ACHN (cell line): ENCODE results near the gene ATG2B.
A peak's percentile ranks its signal among the peaks of the same experiment; 100 is the strongest.

Experiments used
- DNase-seq: peaks from one replicate; pipeline ENCODE4 v3.0.0-alpha.2; 2015
- in situ Hi-C: cut with HindIII; loops from 2 replicates; pipeline ENCODE4 v1.10.0; 2017; ENCODE audit warnings: low sequenced_read_pairs, low pct_ligation_motif_present, low pct_unique_long_range_greater_than_20kb

The ATG2B gene

DNA sequence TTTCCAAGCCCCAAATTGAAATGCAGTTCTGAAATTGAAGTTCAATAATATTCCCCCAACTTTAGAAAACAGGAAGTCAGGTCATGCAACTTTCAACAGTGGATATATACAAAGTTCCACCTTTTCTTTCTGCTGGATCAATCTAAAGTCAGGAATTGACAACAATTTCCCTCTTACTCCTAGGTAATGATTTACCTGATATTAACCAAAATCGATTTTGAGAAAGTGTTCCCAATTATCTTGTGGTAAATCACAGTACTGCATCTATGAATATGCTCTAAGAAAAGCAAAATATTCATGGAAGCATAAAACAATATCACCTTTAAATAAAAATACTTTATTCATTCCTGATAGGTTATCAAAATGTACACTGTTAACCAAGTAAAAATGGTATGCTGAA lies 78.7 kb downstream of the ATG2B start:
- no peak for DNase-seq
- in situ Hi-C loops, result loop anchor here (25.0 kb wide), 1 partner anchor 172 kb away; no protein-coding TSS in a partner anchor

DNA sequence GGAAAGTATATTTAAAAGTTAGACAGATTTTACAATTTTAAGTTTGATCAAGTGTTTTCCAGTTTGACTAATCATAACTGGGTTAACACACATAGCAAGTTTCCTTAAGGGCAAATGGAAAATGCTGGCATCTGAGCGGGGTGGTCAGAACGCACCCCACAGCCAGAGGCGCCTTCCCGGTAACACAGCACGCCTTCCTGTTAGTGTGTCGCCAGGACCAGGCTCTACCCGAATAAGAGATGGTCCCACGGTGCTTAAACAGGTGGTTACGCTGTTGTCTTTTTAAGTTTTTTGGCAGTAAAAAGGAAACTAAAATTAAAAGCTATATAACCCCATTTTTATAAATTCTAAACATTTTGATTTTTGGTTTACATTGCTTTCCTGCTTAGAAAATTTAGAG lies 79.1 kb downstream of the ATG2B start:
- DNase-seq, result no peak
- in situ Hi-C loops, result loop anchor here (25.0 kb wide), 1 partner anchor 172 kb away; no protein-coding TSS in a partner anchor

DNA sequence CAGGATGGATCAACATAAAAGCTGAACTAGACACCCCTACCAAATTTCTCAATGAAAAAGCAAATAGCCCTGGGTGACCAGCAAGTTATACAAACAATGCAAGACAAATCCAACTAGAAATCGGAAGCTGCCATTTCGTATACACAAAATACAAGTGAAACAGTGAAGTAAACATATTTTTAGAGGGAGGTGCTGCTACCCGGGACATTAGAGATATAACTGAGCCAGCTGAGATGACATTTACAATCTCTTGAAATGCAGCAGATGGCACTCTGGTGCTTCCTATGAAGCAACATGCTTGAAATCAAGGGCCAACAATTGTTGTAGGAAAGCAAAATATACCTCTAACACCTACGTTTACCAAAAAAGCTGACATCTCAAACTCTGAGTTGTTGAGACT lies 81.7 kb downstream of the ATG2B start:
- in situ Hi-C loops, result loop anchor here (25.0 kb wide), 1 partner anchor 169 kb away; no protein-coding TSS in a partner anchor
- no peak for DNase-seq

DNA sequence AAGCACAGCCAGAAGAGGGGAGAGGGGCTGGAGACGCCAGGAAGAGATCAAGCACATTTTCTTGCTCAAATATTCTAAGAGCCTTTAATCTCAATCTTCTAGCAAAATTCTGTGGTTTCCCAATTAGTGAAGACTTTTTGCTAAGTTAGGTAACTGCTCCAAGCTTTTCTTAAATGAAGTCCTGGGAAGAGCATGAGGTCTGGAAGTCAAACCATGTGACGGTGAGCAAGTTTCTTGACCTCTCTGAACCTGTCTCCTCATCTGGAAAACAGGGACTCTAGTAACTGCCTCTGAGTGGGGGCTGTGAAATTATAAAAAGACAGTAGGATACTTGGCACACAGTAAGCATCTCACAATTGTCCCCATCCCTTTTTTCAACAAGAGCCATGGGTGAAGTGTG lies 83.0 kb downstream of the ATG2B start:
- in situ Hi-C loops, result loop anchor here (25.0 kb wide), 1 partner anchor 168 kb away; no protein-coding TSS in a partner anchor

DNA sequence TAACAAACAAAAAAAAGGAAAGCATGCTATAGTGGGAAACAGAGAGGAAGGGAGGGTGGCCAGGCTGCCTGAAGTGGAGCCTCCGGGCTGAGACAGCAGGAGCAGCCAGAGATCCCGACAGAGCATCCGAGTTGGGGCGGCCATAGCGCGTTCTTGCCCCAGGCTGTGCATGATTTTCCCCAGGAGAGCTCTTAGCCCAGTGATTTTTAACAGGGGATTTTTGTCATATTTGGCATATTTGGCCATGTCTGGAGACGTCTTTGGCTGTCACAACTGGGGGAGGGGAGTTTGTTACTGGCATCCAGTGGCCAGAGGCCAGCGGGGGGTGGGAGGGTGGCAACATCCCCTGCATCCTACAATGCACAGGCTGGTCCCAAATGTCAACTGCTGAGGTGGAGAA lies 83.6 kb downstream of the ATG2B start:
- in situ Hi-C loops, result loop anchor here (25.0 kb wide), 1 partner anchor 167 kb away; no protein-coding TSS in a partner anchor
- no peak for DNase-seq

More for the DNA sequence above, 83.0 kb downstream of the ATG2B start:
- DNase-seq, result no peak

DNA sequence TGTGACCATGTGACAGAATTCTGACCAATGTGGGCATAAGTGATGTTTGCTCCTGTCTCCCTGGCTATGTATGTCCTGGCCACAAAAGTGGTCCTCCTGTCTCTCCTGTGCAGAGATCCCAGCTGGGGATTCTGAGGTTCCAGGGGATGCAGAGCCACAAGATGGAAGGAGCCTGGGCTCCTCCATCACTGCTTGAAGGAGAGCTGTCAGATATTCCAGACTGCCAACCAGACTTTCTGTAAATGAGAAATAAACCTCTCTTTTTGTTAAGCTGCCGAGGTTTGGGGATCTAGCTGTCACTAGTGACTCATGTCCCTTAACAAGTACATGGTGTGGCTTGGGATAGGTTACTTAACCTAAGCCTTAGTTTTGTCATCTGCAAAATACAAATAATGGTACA lies 85.3 kb downstream of the ATG2B start:
- in situ Hi-C loops, result loop anchor here (25.0 kb wide), 1 partner anchor 166 kb away; no protein-coding TSS in a partner anchor
- DNase-seq, result no peak

DNA sequence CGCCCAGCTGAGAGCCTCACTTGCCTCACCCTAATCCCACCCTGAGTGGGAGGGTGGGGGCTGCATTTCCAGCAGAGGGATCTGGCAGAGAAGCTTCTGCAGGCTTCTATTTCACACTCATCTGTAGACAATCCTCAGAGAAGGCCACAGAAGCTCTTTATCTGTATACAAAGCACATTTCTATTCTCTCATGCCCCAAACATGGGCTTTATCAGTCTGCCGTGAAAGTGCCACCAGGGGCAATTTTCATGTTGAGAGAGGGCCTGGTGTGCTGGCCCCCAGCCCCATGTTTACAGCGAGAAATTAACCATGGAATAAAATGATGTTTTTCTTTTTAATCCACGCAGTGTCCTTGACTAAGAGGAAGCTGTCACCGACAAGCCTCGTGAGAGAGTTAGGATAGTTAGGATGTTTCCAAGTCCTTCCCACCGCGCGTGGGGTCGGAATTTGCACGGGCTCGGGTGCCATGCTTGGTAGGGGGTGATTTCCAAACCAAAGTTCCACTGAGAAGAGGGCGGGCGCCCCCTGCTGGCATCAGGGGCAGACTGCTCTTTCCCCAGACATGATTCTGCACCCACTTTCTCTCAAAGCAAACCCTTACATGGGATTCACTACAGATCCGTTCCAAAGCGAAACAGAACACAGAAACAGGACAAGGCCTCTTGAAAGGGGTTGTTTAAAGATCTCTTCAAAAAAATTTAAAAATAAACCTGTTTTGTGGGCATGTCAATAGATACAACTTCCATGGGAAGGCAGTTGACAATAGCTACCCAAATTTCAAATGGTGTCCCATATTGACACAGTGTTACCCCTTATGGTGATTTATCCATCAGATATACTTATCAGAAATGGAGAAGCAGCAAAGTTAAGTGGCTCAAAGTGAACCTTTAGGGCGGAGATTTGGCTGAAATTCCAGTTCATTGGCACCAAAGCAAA lies 87.7 kb downstream of the ATG2B start:
- in situ Hi-C loops, result loop anchor here (25.0 kb wide), 1 partner anchor 163 kb away; no protein-coding TSS in a partner anchor
- peak; percentile 51 for DNase-seq

DNA sequence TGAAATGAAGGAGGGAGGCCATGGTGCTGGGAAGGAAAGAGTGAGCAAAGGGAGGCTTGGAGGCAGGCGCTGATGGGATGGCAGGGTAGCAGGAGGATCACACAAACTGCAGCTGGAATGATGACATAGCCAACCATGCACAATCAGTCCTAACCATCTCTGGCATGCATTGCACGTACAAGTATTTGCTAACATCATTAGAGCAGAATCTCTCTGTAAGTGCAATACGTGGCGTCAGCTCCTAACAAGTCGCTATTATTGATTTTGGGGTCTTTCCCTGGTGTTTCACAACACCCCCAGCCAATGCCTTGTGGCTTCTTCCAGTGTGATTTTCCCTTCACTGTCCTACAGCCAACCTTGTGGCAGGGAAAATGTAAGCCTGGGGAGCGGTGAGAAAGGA lies 88.6 kb downstream of the ATG2B start:
- DNase-seq, result no peak
- in situ Hi-C loops, result no loop called here

DNA sequence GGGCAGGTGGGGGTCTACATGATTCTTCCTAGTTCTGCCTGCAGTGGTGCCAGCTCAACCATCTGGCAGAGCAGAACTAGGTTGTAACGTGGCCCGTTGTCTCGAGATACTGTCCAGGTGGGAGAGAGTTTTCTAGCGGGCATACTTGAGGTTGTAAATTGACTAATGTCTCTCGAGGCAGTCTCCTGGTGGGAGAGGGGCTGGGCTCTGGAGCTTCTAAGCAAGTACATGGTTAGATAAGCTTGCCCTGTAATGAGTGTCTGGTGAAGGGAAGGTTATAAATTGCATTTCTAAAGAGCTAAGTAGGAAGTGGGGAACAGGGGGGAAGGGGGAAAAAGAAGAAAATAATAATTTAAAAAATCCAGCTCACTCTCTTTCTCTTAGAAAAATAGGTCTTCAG lies 89.0 kb downstream of the ATG2B start:
- no peak for DNase-seq
- in situ Hi-C loops, result no loop called here

DNA sequence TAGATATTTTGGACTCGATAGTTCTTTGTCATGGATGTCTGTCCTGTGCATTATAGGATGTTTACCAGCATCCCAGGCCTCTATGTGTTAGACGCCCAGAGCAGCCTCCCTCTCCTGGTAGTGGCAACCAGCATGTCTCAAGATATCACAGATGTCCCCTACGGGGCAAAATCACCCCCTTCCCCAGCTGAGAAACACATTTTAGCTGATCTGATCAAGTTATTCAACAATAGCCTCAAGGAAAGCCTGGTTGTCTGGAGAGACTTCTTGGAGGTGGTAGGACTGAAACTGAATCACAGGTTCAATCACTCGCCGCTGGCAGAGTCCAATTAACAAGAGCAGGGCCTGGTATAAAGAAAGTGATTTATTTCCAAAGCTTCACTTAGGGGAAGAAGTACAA lies 89.5 kb downstream of the ATG2B start:
- in situ Hi-C loops, result no loop called here
- DNase-seq, result no peak

DNA sequence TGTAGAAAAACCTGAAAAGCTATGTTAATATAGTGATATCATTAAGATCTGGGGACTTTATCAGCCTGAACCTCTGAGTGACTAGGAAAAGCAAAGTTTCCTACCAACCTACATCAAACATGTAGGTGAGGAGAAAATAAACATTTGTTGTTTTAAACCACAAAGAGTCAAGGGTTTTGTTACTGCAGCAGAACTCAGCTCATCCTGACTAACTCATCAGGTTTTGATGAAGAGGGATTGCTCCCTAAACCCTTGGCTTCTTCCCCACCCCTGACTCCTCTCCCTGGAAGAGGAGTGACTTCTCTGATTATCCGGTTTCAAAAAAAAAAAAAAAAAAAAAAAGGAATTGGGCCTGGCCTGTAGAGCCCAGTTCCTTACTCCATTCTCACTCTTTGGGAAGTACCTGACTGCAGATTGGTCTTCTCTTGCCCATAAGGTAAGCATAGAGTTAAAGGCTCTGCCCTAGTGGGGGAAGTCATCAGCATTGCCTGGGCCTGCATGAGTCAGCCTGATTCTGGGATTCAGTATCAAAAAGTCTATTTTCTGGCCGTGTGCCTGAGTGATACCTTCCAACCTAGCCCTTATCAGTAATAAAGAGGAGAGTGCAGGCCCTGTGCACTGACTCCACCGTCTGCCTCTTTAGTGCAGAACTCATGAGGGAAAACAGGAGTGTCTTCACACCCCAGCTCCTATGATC lies 90.2 kb downstream of the ATG2B start:
- no peak for DNase-seq
- in situ Hi-C loops, result no loop called here

DNA sequence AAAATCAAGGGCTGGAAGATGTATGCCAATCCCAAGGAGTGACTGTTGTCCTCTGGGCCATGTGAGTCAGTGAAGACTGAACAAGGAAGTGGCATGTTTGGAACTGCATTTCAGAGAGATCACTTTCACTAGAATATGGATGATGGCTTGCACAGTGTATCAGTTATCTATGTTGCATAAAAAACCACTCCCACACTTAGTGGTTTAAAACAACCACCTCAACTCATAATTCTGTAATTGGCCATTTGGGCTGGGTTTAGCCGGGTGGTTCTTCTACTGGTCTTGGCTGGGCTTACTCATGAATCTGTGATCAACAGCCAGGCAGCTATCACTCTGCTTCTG lies 91.7 kb downstream of the ATG2B start:
- in situ Hi-C loops, result no loop called here
- DNase-seq, result no peak

DNA sequence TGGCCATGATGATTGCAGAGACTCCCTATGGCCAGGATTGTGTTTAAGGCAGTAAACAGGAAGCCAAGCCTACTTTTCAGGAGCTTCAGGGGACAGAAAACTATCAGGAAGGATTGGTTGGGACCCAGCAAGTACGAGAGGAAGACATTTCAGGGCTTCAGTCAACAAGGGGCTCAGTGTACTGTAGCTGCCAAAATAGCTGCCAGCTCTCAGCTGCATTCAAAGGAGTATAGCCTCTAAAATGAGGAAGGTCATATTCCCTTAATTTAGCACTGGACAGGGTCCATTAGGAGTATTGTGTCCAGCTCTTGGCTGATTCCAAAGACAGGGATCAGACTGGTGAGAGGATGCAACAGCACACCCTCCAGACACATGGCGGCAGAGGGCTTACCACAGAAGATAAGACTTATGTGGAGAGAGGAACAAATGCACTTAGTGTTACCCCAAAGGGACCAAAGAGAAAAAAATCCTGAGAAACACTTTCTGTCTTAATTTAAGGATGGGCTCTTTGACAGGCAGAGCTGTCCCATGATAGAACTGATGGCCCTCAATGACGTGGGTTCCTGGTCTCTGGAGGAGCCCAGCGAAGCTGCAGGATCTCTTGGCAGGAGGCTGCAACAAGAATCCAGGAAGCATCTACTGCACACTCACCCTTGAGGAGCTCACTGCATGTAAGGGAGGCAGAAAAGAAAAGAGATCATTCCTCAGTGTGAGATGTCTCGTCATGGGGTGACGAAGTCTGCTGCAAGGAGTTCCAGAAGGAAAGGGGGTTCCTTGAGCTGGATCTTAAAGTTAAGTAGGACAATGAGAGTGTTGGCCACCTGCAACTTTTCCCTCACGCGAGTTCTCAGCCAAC lies 92.3 kb downstream of the ATG2B start:
- in situ Hi-C loops, result no loop called here
- no peak for DNase-seq

DNA sequence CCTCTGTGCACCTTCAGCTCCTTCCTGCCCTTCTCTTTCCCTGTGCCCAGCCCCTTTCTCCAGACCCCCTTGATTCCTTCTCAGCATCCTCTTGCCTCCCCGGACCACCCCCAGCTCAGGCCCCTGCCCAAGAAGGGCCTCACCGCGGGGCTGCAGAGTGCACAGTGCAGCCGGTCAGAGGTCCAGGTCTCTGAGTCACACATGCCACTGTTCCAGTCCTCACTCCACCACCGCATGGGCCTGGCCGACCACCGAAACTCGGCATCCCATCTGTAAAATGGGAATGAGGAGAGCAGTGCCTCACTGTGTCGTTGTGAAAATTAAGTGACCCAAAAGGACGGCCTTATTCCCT lies 93.8 kb downstream of the ATG2B start:
- DNase-seq, result no peak
- in situ Hi-C loops, result no loop called here

DNA sequence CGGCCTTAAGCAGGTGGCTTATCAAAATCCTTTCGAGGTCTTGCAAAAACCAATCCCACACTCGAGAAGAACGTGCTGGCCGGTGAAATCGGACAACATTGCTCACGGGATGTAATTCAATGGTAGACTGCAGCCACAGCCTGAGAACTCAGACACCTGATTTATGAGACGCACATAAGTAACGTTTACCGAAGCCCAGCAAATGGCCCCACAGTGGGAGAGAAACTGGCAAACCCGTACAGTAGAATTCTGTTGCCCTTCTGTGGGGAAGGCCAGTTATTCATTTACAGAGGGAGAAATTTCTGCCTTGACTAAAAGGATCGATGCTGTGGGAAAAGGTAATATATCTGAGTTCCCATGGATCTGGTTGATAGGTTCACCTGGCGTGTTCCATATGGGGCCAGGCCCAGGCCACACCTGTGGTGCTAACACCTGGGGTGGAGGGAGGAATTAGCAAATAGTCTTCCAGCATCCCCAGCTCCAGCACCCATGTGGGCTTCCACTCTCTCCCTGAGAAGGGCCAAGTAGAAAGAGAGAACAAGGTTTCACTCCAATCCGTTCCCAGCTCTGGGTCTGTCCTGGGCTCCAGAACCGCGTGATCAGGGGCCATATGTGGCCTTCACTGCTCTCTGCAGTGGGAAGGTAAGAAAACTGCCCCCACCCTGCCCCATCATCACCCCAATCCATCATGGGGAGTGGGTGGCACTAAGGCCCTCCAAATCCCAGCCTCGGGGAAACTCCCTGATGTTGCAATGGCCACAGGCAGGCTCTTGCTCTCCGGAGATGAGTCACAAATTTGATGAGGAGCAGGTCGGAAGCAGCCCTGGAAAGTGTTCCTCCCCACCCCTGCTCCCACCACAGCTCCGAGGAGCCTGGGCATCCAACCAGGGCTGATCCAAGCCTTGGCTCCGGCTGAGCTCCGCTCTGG lies 94.4 kb downstream of the ATG2B start:
- peak; percentile 82 for DNase-seq
- in situ Hi-C loops, result no loop called here

DNA sequence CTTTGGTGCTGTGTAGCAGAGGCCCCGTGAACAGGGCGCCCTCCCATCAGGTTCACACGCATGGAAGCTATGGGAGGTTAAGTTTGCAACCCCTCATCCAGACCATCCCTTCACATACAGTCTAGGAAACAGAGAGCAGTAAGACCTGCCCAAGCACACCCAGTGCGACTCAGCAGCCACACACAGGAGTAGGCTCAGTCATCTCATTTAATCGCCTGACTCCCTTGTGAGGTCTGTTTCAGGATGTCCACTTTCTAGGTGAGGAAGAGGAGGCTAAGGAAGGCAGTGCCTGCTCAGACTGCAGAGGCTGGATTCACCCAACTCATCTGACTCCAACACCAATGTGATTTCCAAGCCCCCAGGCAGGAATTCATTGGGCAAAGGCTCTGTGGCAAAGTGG lies 95.2 kb downstream of the ATG2B start:
- no peak for DNase-seq
- in situ Hi-C loops, result no loop called here

DNA sequence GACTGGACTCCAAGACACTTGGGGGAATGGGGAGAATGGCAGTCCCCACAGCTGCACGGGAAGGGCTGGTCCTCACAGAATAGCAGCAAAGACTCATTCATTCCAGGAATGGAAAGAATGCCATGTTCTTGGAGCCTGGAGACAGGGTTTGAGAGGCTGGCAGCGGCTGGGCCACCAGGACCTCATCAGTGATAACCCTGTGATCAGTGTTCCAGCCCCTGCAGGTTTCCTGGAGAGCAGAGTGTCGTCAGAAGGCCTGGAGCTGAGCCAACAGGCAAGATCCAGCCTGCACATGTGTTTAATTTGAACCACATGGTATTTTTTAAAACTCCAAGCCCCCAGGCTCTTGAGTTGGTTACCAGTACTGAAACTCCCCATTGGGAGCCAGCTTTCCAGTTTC lies 95.8 kb downstream of the ATG2B start:
- no peak for DNase-seq
- in situ Hi-C loops, result no loop called here
